C4-2B (cell line): ENCODE results near the gene FHAD1.

Experiments
- H3K27ac ChIP-seq: fragments of 450-650 bp; 2 replicates; pipeline ENCODE4 v1.5.1; 2017
- CTCF ChIP-seq: fragments of 450-650 bp; conservative IDR thresholded peaks from 2 replicates; pipeline ENCODE4 v1.5.1; 2017; ENCODE audit warnings: mild to moderate bottlenecking
- ZFX ChIP-seq: fragments of 450-650 bp; IDR thresholded peaks from 2 replicates; pipeline ENCODE4 v1.6.1; 2017

Gene FHAD1

GRCh38 chr1:15358565-15359133, 111.6 kb downstream of the FHAD1 start:
- TF ChIP-seq CTCF (no peak), ZFX (no peak)
- no peak overlapping the region for H3K27ac ChIP-seq

- no peak overlapping the region for H3K27ac ChIP-seq
- TF ChIP-seq ZFX (no peak), CTCF (no peak)
These were observed 113.7 kb downstream of the FHAD1 start for GRCh38 chr1:15360700-15361099.

GRCh38 chr1:15362096-15362736, 115.2 kb downstream of the FHAD1 start:
- TF ChIP-seq ZFX (no peak), CTCF (no peak)
- no peak overlapping the region for H3K27ac ChIP-seq

GRCh38 chr1:15362737-15363128, 115.7 kb downstream of the FHAD1 start:
- TF ChIP-seq CTCF = no peak
- no peak for TF ChIP-seq ZFX
- H3K27ac ChIP-seq = no peak overlapping the region

- TF ChIP-seq CTCF = no peak
- TF ChIP-seq ZFX = no peak
- no peak overlapping the region for H3K27ac ChIP-seq
These were observed 117.7 kb downstream of the FHAD1 start for GRCh38 chr1:15364740-15365139.

GRCh38 chr1:15368888-15369287, 121.9 kb downstream of the FHAD1 start:
- TF ChIP-seq CTCF (no peak), ZFX (no peak)
- H3K27ac ChIP-seq = no peak overlapping the region

GRCh38 chr1:15370268-15370667, 123.2 kb downstream of the FHAD1 start:
- no peak overlapping the region for H3K27ac ChIP-seq
- TF ChIP-seq CTCF = no peak
- no peak for TF ChIP-seq ZFX
